GM21619 (cell line): Measurements from ENCODE around the gene REC8.
A peak's percentile ranks its signal among the peaks of the same experiment; 100 is the strongest.

Experiments
- ATAC-seq: cut with Tn5 transposase; IDR thresholded peaks from one replicate; pipeline ENCODE4 v1.9.1; 2021; ENCODE audit not compliant: unreplicated experiment

Gene REC8

GRCh38 chr14:24171422-24172260 is at the start of gene REC8:
Gene REC8, plus strand, starts transcription at chr14:24172080. Its CDS starts 473 bp downstream, at chr14:24172553.
- ATAC-seq = peak; percentile 86

GRCh38 chr14:24122416-24122815 is 49.5 kb upstream of the REC8 start:
- no peak for ATAC-seq

GRCh38 chr14:24122898-24123297 is 49.0 kb upstream of the REC8 start:
- ATAC-seq = no peak

GRCh38 chr14:24123424-24124417 is 48.2 kb upstream of the REC8 start:
- ATAC-seq = no peak

GRCh38 chr14:24126939-24127338 is 44.9 kb upstream of the REC8 start:
- ATAC-seq = no peak

- ATAC-seq = no peak
Observed at GRCh38 chr14:24127673-24128072, 44.2 kb upstream of the REC8 start.

- ATAC-seq = no peak
Observed at GRCh38 chr14:24129410-24129998, 42.4 kb upstream of the REC8 start.

GRCh38 chr14:24130380-24130716 is 41.5 kb upstream of the REC8 start, which contains the start of gene FITM1:
Gene FITM1, plus strand, starts transcription at chr14:24130659. Its CDS starts 905 bp downstream, at chr14:24131564.
- ATAC-seq = no peak

- ATAC-seq = no peak
Observed at GRCh38 chr14:24130717-24131548, 40.9 kb upstream of the REC8 start.

GRCh38 chr14:24131549-24131966 is 40.3 kb upstream of the REC8 start:
- no peak for ATAC-seq

GRCh38 chr14:24132061-24132685 is 39.7 kb upstream of the REC8 start:
- no peak for ATAC-seq

GRCh38 chr14:24132976-24133375 is 38.9 kb upstream of the REC8 start:
- no peak for ATAC-seq

- no peak for ATAC-seq
Observed at GRCh38 chr14:24133735-24134134, 38.1 kb upstream of the REC8 start.

- ATAC-seq = peak; percentile 4
Observed at GRCh38 chr14:24135584-24135833, 36.4 kb upstream of the REC8 start.

- peak; percentile 79 for ATAC-seq
Observed at GRCh38 chr14:24135834-24136683, 35.8 kb upstream of the REC8 start, which contains the start of gene PSME1. Gene PSME1, plus strand, starts transcription at chr14:24136194. Its CDS starts 69 bp downstream, at chr14:24136263.

- ATAC-seq = no peak
Observed at GRCh38 chr14:24136684-24137528, 35.0 kb upstream of the REC8 start.

- no peak for ATAC-seq
Observed at GRCh38 chr14:24137529-24138395, 34.1 kb upstream of the REC8 start.
